Endothelial cell of umbilical vein (primary cell): ENCODE data around the gene DYNC2H1. TPM values are rescaled to one million over a fixed set of nuclear protein-coding genes. Genes with fewer than 3 reads are reported as not detected.

Experiments
- BruUV-seq: library from RNA; stranded (reverse); fragments of 400-500 nt; replicated peaks from 2 replicates; lab custom pipeline; 2021; lab: Mats Ljungman, UMichigan
- CTCF ChIA-PET: fragments of 300-600, 350-600 bp; sonication (Branson Sonifier 250); formaldehyde crosslinking; loops from one replicate; lab custom pipeline; 2021; ENCODE audit warnings: antibody characterized with exemption, inconsistent platforms; lab: Charles Lee
- POLR2A ChIA-PET: fragments of 300-600, 350-600 bp; sonication (Branson Sonifier 250); formaldehyde crosslinking; loops from one replicate; lab custom pipeline; 2021; ENCODE audit warnings: antibody characterized with exemption, inconsistent platforms; lab: Charles Lee
- DNase-seq: peaks from one replicate; pipeline ENCODE4 v3.0.0-alpha.2; 2011; ENCODE audit warnings: low read depth, low spot score
- FAIRE-seq: peaks from 2 replicates; lab custom pipeline; 2011; peaks lifted over from hg19 to GRCh38; lab: Jason Lieb, UNC
- H2AFZ ChIP-seq: 2 replicates; pipeline ENCODE4 v1.6.0; 2012; ENCODE audit warnings: low read depth, low read length, control low read depth, inconsistent platforms
- H3K27ac ChIP-seq: 2 replicates; pipeline ENCODE4 v1.5.1; 2011; ENCODE audit warnings: low read depth, mild to moderate bottlenecking, control low read depth, low read length, moderate library complexity; ENCODE audit not compliant: insufficient read depth
- H3K27me3 ChIP-seq, 2 experiments: 2 replicates each; pipeline versions ENCODE4 v1.6.0 to v1.6.1; 2011; ENCODE audit warnings: low read length in 2 of 2, mixed read lengths in 1 of 2; ENCODE audit not compliant: control insufficient read depth in 2 of 2, insufficient read depth in 2 of 2
- H3K36me3 ChIP-seq, 2 experiments: 2 replicates in 1 of 2; 3 replicates in 1 of 2; pipeline ENCODE4 v1.5.1; 2011; ENCODE audit warnings: low read length in 2 of 2, mild to moderate bottlenecking in 1 of 2, moderate library complexity in 1 of 2; ENCODE audit not compliant: control insufficient read depth in 2 of 2, insufficient read depth in 2 of 2; ENCODE audit errors: extremely low read depth in 1 of 2
- H3K4me1 ChIP-seq: 3 replicates; pipeline ENCODE4 v1.5.1; 2011; ENCODE audit warnings: mild to moderate bottlenecking, low read length; ENCODE audit not compliant: control insufficient read depth, insufficient read depth; ENCODE audit errors: extremely low read depth
- H3K4me2 ChIP-seq: 2 replicates; pipeline ENCODE4 v1.6.1; 2011; ENCODE audit warnings: low read length, control low read depth, mixed read lengths; ENCODE audit not compliant: insufficient read depth
- H3K4me3 ChIP-seq, 3 experiments: fragments of 200-600 bp in 1 of 3; sonication (generic), shearing (Covaris generic) in 1 of 3; replicated peaks in 1 of 3; 2 replicates each; pipeline ENCODE4 v1.5.1; 2011 to 2016; ENCODE audit warnings: control low read depth in 3 of 3, low read length in 3 of 3, mild to moderate bottlenecking in 2 of 3, inconsistent platforms in 1 of 3, low read depth in 1 of 3, moderate library complexity in 1 of 3; ENCODE audit not compliant: insufficient read depth in 1 of 3
- H3K79me2 ChIP-seq: 2 replicates; pipeline ENCODE4 v1.6.0; 2012; ENCODE audit warnings: low read length, inconsistent platforms; ENCODE audit not compliant: control insufficient read depth, insufficient read depth
- H3K9ac ChIP-seq: replicated peaks from 2 replicates; pipeline ENCODE3; 2011; ENCODE audit warnings: low read length, control low read depth; ENCODE audit not compliant: insufficient read depth; ENCODE audit errors: extremely low read depth
- H3K9me1 ChIP-seq: replicated peaks from 3 replicates; pipeline ENCODE4 v1.6.0; 2011; ENCODE audit warnings: mild to moderate bottlenecking, low read length; ENCODE audit not compliant: control insufficient read depth, insufficient read depth; ENCODE audit errors: extremely low read depth
- H3K9me3 ChIP-seq: replicated peaks from 2 replicates; pipeline ENCODE4 v1.5.1; 2012; ENCODE audit warnings: low read length, inconsistent platforms; ENCODE audit not compliant: control insufficient read depth, insufficient read depth
- H4K20me1 ChIP-seq: replicated peaks from 2 replicates; pipeline ENCODE3; 2011; ENCODE audit warnings: mild to moderate bottlenecking, low read length; ENCODE audit not compliant: control insufficient read depth, insufficient read depth; ENCODE audit errors: extremely low read depth
- CTCF ChIP-seq, 2 donors: IDR thresholded peaks; 1 replicate in 1 of 2; 2 replicates in 1 of 2; pipeline ENCODE4 v1.5.1; 2011; ENCODE audit warnings: low read length in 2 of 2, mild to moderate bottlenecking in 2 of 2, moderate library complexity in 2 of 2, control low read depth in 1 of 2, inconsistent platforms in 1 of 2, low read depth in 1 of 2; ENCODE audit not compliant: insufficient read depth in 1 of 2; ENCODE audit errors: extremely low read depth in 1 of 2
- FOS ChIP-seq: IDR thresholded peaks from 2 replicates; pipeline ENCODE4 v1.6.1; 2011; ENCODE audit warnings: mild to moderate bottlenecking, low read length, moderate library complexity, borderline replicate concordance; ENCODE audit not compliant: insufficient read depth
- JUN ChIP-seq: IDR thresholded peaks from 2 replicates; pipeline ENCODE4 v1.6.1; 2011; ENCODE audit warnings: borderline replicate concordance, low read depth; ENCODE audit not compliant: insufficient read length, insufficient read depth
- MAX ChIP-seq: IDR thresholded peaks from 2 replicates; pipeline ENCODE4 v1.6.1; 2011; ENCODE audit not compliant: insufficient read depth, insufficient read length
- POLR2A ChIP-seq: IDR thresholded peaks from 2 replicates; pipeline ENCODE4 v1.6.1; 2012; ENCODE audit warnings: low read depth, mild to moderate bottlenecking, control low read depth, low read length
- POLR2AphosphoS5 ChIP-seq: IDR thresholded peaks from 2 replicates; pipeline ENCODE4 v1.6.1; 2012; ENCODE audit warnings: low read depth, mild to moderate bottlenecking, control low read depth, low read length, moderate library complexity; ENCODE audit not compliant: insufficient read depth
- dilution Hi-C: fragments of 300-500 bp; cut with MboI; formaldehyde crosslinking; loops from one replicate; pipeline ENCODE4 v1.15.0; 2019; ENCODE audit warnings: low sequenced_read_pairs; ENCODE audit not compliant: extremely low pct_ligation_motif_present
- intact Hi-C: fragments of 100-400 bp; cut with micrococcal nuclease; formaldehyde crosslinking; loops from one replicate; pipeline ENCODE4 v1.10.0; 2022
- polyA plus RNA-seq, 4 experiments: library from polyadenylated mRNA; depleted of rRNA in 3 of 4; stranded (reverse) in 3 of 4; unstranded in 1 of 4; fragments of >200 nt; gene quantifications; 2 replicates each; pipeline versions ENCODE4 v1.2.1 to v1.2.3, GENCODE V29; 2011 to 2012; ENCODE audit warnings: missing spikeins in 1 of 4
- total RNA-seq: library from RNA; stranded (reverse); gene quantifications from 2 replicates; pipeline ENCODE4 v1.2.3, GENCODE V29; 2021

DYNC2H1 gene
- total and polyA plus RNA-seq, 2 donors (not counting 3 experiments of a cell fraction or from before 2014, with no cell fraction given): 1.9 to 4.2 TPM

GRCh38 chr11:103164093-103164796 is 55.0 kb downstream of the DYNC2H1 start:
- H3K9me3 ChIP-seq: no peaks in the 10 kb centered on the region
- FAIRE-seq (no peak), DNase-seq (no peak)
- H3K27me3 ChIP-seq: no peaks in the 10 kb centered on the region
- H3K4me2 ChIP-seq: no peak overlapping the region
- dilution Hi-C loops (no loop called here), intact Hi-C loops (no loop called here)
- no peaks in the 10 kb centered on the region for H3K36me3 ChIP-seq
- H3K27ac ChIP-seq: no peak overlapping the region
- no peaks in the 10 kb centered on the region for H3K4me1 ChIP-seq
- no peaks in the 10 kb centered on the region for H4K20me1 ChIP-seq
- H3K9ac ChIP-seq: no peak overlapping the region
- no peak overlapping the region for H2AFZ ChIP-seq
- POLR2A ChIA-PET: no interaction called here
- no TSS peak for BruUV-seq
- no peaks in the 10 kb centered on the region for H3K9me1 ChIP-seq
- H3K79me2 ChIP-seq: no peaks in the 10 kb centered on the region
- CTCF ChIA-PET: interaction anchor here (1.4 kb wide), 1 partner anchor 9 kb away, joined by 5 read pairs; no protein-coding TSS in a partner anchor
- no peak overlapping the region for H3K4me3 ChIP-seq
- no peak for TF ChIP-seq POLR2A
- no peak for TF ChIP-seq CTCF (IDR thresholded peaks at IDR 0.05; ENCODE audit: extremely low read depth in 1 of 2, insufficient read depth in 1 of 2, low read depth in 1 of 2, low read length in 2 of 2)
- no peak for TF ChIP-seq FOS
- TF ChIP-seq JUN: no peak
- no peak for TF ChIP-seq MAX
- no peak for TF ChIP-seq POLR2AphosphoS5
